Measurements from ENCODE around the gene PRRC2B. TPM values are rescaled to one million over a fixed set of nuclear protein-coding genes. Genes with fewer than 3 reads are reported as not detected.

PRRC2B gene
- total and polyA plus RNA-seq, 2 of the 8 experiments (the other 6 are each of a cell fraction or from before 2014, with no cell fraction given) = 37.3 to 249 TPM

GRCh38 chr9:131348631-131349521 is 45.0 kb upstream of the PRRC2B start:
- no peak overlapping the region for H3K23ac ChIP-seq (ENCODE audit: insufficient read length)
- no peak overlapping the region for H2AFZ ChIP-seq (ENCODE audit: low read length)
- no peak overlapping the region for H2BK5ac ChIP-seq (ENCODE audit: low read depth, low read length)
- H2AK5ac ChIP-seq (ENCODE audit: low read depth, low read length) = no peak overlapping the region; the same call in 1 of the 2 replicates
- H3K4me2 ChIP-seq (ENCODE audit: insufficient read depth in 1 of 2, low read depth in 2 of 2, low read length in 2 of 2) = 0 out of 4 replicates have a peak overlapping the region, but pooled peaks of 1 of the 2 experiments have one; percentile 2
- no peak for FAIRE-seq
- H3K36me3 ChIP-seq (ENCODE audit: control insufficient read depth in 2 of 4, insufficient read depth in 4 of 4, low read length in 3 of 4) = no peaks in the 10 kb centered on the region
- 82% methylated on average over 9 of the region's 10 CpGs; no CpG with 5 or more reads in 1 of the 2 experiments for WGBS, 2 experiments (ENCODE audit: extremely low coverage in 1 of 2, insufficient coverage in 1 of 2, insufficient read length in 1 of 2, insufficient replicate concordance in 2 of 2, low coverage in 1 of 2, low lambda C conversion rate in 2 of 2, missing lambda C conversion rate in 1 of 2)
- CTCF ChIA-PET (ENCODE audit: partially characterized antibody) = interaction anchor here (0.6 to 5.9 kb wide), 42 partner anchors 8 to 248 kb away, joined by 3 to 49 read pairs (median 6); partner anchors contain the start of gene PLPP7
- peak overlapping the region; percentile 72; the same call in 1 of the 2 replicates for H2BK15ac ChIP-seq (ENCODE audit: low read length)
- POLR2A ChIA-PET (ENCODE audit: partially characterized antibody) = interaction anchor here (0.7 to 2.2 kb wide), 4 partner anchors 10 to 151 kb away, joined by 3 to 21 read pairs (median 8); no protein-coding TSS in a partner anchor
- H3K9me3 ChIP-seq (ENCODE audit: insufficient read depth in 2 of 2, low read depth in 1 of 2, low read length in 1 of 2) = peaks cover 3% of the 10 kb centered on the region in 2 experiments; a peak in 1 of 4 replicates
- DNase-seq (ENCODE audit: low read depth in 1 of 2, low spot score in 2 of 2) = no peak
- H3K79me2 ChIP-seq (ENCODE audit: control insufficient read depth in 1 of 2, insufficient read depth in 2 of 2, low read length in 2 of 2) = no peaks in the 10 kb centered on the region
- H2BK20ac ChIP-seq (ENCODE audit: low read length) = peak overlapping the region; percentile 72; the same call in 1 of the 2 replicates
- no peak overlapping the region for H3K56ac ChIP-seq (replicated peaks; ENCODE audit: insufficient read length, low read depth, low read length)
- H4K5ac ChIP-seq (ENCODE audit: insufficient read length, low read depth, low read length) = no peak overlapping the region
- H4K8ac ChIP-seq (ENCODE audit: extremely low read depth, insufficient read depth, low read length) = peak overlapping the region; percentile 71; the same call in 1 of the 2 replicates
- peaks cover 0 to 8% (median 5%) of the 10 kb centered on the region in 4 experiments; a peak in 6 of 7 replicates for H3K4me1 ChIP-seq (replicated peaks in 1 of 4; ENCODE audit: control insufficient read depth in 3 of 4, insufficient read depth in 4 of 4, low read length in 3 of 4)
- no peaks in the 10 kb centered on the region for H3K23me2 ChIP-seq (ENCODE audit: low read depth, low read length)
- no peak overlapping the region for H3K4me3 ChIP-seq (ENCODE audit: extremely low read depth in 1 of 4, insufficient read depth in 2 of 4, low read depth in 3 of 4, low read length in 4 of 4)
- no peak for TF ChIP-seq SIN3A (conservative IDR thresholded peaks at IDR 0.05 in 1 of 2, IDR thresholded peaks at IDR 0.05 in 1 of 2; ENCODE audit: low read depth in 1 of 2, low read length in 2 of 2)
- TF ChIP-seq CTCF (IDR thresholded peaks at IDR 0.05; ENCODE audit: control extremely low read depth in 1 of 3, insufficient read depth in 1 of 3, low read depth in 1 of 3, low read length in 3 of 3) = peak; percentile 26 to 37 (median 37); a peak in 3 of 4 replicates
- TF ChIP-seq NRF1 (IDR thresholded peaks at IDR 0.05; ENCODE audit: low read depth, low read length) = no peak
- peak; percentile 12 to 25; a peak in 1 of 4 replicates for TF ChIP-seq RAD21 (IDR thresholded peaks at IDR 0.05 in 1 of 2, conservative IDR thresholded peaks at IDR 0.05 in 1 of 2; ENCODE audit: low read depth in 2 of 2, low read length in 2 of 2)
- no peak overlapping the region for H2BK120ac ChIP-seq (replicated peaks; ENCODE audit: low read depth, low read length)
- no peak overlapping the region for H3K9ac ChIP-seq (replicated peaks in 1 of 4; ENCODE audit: extremely low read depth in 1 of 4, low read depth in 3 of 4, low read length in 3 of 4)
- no peak overlapping the region for H3K14ac ChIP-seq (ENCODE audit: insufficient read length)
- no peak overlapping the region; the same call in 1 of the 2 replicates for H3K18ac ChIP-seq (ENCODE audit: extremely low read depth, low read length)
- peak overlapping the region; percentile 38 for H3K4ac ChIP-seq (replicated peaks; ENCODE audit: insufficient read length, low read depth, low read length)
- H3K79me1 ChIP-seq (ENCODE audit: low read depth, low read length) = no peaks in the 10 kb centered on the region
- no peak overlapping the region for H3K27ac ChIP-seq (ENCODE audit: low read depth, low read length)
- no peaks in the 10 kb centered on the region for H3K27me3 ChIP-seq (replicated peaks in 1 of 4; ENCODE audit: control insufficient read depth in 3 of 4, extremely low read depth in 1 of 4, insufficient read depth in 3 of 4, low read length in 3 of 4)
- no peaks in the 10 kb centered on the region for H4K20me1 ChIP-seq (replicated peaks in 1 of 2; ENCODE audit: control insufficient read depth in 1 of 2, insufficient read depth in 2 of 2, low read length in 2 of 2)
- H2BK12ac ChIP-seq (ENCODE audit: low read depth, low read length) = peak overlapping the region; percentile 80; the same call in 1 of the 2 replicates
- no peak overlapping the region for H4K91ac ChIP-seq (replicated peaks; ENCODE audit: insufficient read length, low read length)

All from H1 (cell line).